ENCODE results near the gene FUT6.

DNA sequence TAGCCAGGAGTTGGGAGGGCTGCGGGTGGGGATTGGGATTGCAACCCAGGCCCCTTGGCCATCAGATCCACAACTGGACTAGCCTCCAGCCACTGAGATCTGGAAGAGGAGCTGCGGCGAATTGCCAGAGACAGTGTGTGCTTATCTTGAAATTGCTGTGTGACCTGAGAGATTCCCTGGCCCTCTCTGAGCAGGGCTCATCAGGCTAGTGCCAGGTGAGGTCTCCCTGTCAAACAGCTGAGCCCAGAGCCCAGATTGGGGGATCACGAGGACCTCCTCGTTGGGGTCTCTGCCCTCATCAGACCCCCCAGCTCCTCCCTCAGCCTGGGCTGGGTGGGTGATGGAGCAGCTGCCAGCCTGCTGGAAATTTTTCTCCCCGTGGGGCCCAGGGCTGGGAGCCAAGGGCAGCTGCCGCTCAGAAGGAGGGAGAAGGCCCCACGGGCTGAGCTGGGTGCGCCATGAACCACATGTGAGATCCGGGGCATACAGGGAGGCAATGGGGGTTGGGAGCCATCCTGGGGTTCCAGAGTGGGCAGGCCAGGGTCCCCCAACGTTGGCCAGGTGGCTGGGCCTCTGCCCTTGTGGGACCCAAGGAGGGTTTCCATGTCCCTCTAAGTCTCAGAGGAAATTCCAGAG lies 23.6 kb upstream of the FUT6 start:
- TF ChIP-seq GATA1 (IDR thresholded peaks at IDR 0.05; ENCODE audit: low read depth, low read length) (no peak), POLR2A (IDR thresholded peaks at IDR 0.05; ENCODE audit: low read length) (no peak)
